ENCODE results near the gene MGAT2. TPM values are rescaled to one million over a fixed set of nuclear protein-coding genes. Genes with fewer than 3 reads are reported as not detected.

MGAT2 gene
- total and polyA plus RNA-seq, 9 of the 15 experiments (the other 6 are each of a cell fraction or from before 2014, with no cell fraction given) = 0.03 to 33.3 (median 24.6) TPM; not detected in 1

- TF ChIP-seq YY1 (IDR thresholded peaks at IDR 0.05; ENCODE audit: borderline replicate concordance in 1 of 3, control insufficient read depth in 1 of 3, extremely low read depth in 1 of 3, insufficient read depth in 3 of 3, insufficient read length in 1 of 3, insufficient replicate concordance in 2 of 3, low read depth in 1 of 3, low read length in 2 of 3) = peak in 1 of 3 experiments; percentile 10
- TF ChIP-seq SP1 (CRISPR knock-in tag; IDR thresholded peaks at IDR 0.05) = peak; percentile 11; the same call in 1 of the 2 replicates
- no peak for TF ChIP-seq ZNF224 (CRISPR knock-in tag; IDR thresholded peaks at IDR 0.05)
- no peak; the same call in 1 of the 2 replicates for TF ChIP-seq ZNF282 (CRISPR knock-in tag; IDR thresholded peaks at IDR 0.05)
- TF ChIP-seq SP2 (IDR thresholded peaks at IDR 0.05; ENCODE audit: extremely low read depth, low read depth, low read length, poor library complexity, severe bottlenecking) = no peak
- peak; percentile 26 for TF ChIP-seq HMGN3 (IDR thresholded peaks at IDR 0.05; ENCODE audit: borderline replicate concordance, extremely low read depth, insufficient read length, low read depth, low read length)
- TF ChIP-seq, protein P1, sequence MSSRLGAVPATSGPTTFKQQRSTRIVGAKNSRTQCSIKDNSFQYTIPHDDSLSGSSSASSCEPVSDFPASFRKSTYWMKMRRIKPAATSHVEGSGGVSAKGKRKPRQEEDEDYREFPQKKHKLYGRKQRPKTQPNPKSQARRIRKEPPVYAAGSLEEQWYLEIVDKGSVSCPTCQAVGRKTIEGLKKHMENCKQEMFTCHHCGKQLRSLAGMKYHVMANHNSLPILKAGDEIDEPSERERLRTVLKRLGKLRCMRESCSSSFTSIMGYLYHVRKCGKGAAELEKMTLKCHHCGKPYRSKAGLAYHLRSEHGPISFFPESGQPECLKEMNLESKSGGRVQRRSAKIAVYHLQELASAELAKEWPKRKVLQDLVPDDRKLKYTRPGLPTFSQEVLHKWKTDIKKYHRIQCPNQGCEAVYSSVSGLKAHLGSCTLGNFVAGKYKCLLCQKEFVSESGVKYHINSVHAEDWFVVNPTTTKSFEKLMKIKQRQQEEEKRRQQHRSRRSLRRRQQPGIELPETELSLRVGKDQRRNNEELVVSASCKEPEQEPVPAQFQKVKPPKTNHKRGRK (tag; IDR thresholded peaks at IDR 0.05) = no peak
- peak; percentile 75 for TF ChIP-seq ARID4B (CRISPR knock-in tag; IDR thresholded peaks at IDR 0.05)
- no peak for TF ChIP-seq BRF2 (IDR thresholded peaks at IDR 0.05; ENCODE audit: borderline replicate concordance, insufficient read depth, insufficient read length)
- peak; percentile 96 for TF ChIP-seq RFX1 (IDR thresholded peaks at IDR 0.05)
- TF ChIP-seq FOXA1 (IDR thresholded peaks at IDR 0.05; ENCODE audit: borderline replicate concordance) = no peak
- TF ChIP-seq, protein P2, sequence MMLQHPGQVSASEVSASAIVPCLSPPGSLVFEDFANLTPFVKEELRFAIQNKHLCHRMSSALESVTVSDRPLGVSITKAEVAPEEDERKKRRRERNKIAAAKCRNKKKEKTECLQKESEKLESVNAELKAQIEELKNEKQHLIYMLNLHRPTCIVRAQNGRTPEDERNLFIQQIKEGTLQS (IDR thresholded peaks at IDR 0.05) = no peak
- TF ChIP-seq, protein P2 (CRISPR knock-in tag; conservative IDR thresholded peaks at IDR 0.05) = no peak
- TF ChIP-seq ETV6 (IDR thresholded peaks at IDR 0.05; ENCODE audit: borderline replicate concordance in 1 of 2, low read depth in 2 of 2, low read length in 1 of 2) = no peak
- TF ChIP-seq ETV6 (CRISPR knock-in tag; IDR thresholded peaks at IDR 0.05; ENCODE audit: borderline replicate concordance) = no peak
- TF ChIP-seq U2AF1 (optimal IDR thresholded peaks at IDR 0.05; ENCODE audit: low read depth, low read length) = peak; percentile 16
- 0 out of 2 replicates have a peak, but pooled peaks have one; percentile 3 for TF ChIP-seq NFRKB (IDR thresholded peaks at IDR 0.05; ENCODE audit: low read depth)
Measured at GRCh38 chr14:49634547-49635334, 14.1 kb downstream of the MGAT2 start, which contains the start of gene DNAAF2 (continued).

Data from K562 (cell line).